ENCODE measurements around the gene ALG12.

GRCh38 chr22:49913446-49913845 lies 4.8 kb downstream of the ALG12 start:
- TF ChIP-seq, protein P1, sequence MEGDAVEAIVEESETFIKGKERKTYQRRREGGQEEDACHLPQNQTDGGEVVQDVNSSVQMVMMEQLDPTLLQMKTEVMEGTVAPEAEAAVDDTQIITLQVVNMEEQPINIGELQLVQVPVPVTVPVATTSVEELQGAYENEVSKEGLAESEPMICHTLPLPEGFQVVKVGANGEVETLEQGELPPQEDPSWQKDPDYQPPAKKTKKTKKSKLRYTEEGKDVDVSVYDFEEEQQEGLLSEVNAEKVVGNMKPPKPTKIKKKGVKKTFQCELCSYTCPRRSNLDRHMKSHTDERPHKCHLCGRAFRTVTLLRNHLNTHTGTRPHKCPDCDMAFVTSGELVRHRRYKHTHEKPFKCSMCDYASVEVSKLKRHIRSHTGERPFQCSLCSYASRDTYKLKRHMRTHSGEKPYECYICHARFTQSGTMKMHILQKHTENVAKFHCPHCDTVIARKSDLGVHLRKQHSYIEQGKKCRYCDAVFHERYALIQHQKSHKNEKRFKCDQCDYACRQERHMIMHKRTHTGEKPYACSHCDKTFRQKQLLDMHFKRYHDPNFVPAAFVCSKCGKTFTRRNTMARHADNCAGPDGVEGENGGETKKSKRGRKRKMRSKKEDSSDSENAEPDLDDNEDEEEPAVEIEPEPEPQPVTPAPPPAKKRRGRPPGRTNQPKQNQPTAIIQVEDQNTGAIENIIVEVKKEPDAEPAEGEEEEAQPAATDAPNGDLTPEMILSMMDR (IDR thresholded peaks at IDR 0.05) = no peak
- TF ChIP-seq POLR2A (IDR thresholded peaks at IDR 0.05) (no peak), POLR2AphosphoS5 (IDR thresholded peaks at IDR 0.05) (no peak), EP300 (IDR thresholded peaks at IDR 0.05) (no peak)

Data from stomach (tissue), 4 donors.